Measurements from ENCODE around the gene UMAD1. TPM values are rescaled to one million over a fixed set of nuclear protein-coding genes. Genes with fewer than 3 reads are reported as not detected.

Gene UMAD1
- polyA plus RNA-seq, 1 of the 3 experiments (the other 2 are of a cell fraction): 13.9 TPM

DNA sequence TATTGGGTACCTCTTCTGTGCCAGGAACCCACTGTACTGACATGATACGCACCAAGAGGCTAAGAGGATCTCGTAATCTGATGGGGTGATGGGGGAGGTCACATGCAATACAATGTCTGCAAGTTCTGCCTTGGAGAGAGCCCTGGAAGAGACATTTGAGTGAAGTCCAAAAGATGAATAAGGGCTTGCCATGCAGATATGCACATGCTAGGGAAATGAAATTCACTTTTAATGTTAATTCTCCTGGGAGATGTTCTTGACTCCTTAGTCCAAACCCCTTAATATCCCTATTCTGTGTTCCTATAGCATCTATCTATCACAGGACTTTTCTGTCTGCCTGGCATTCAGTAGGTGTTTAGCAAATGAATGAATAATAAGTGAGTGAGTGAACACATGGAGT, 274.0 kb downstream of the UMAD1 start:
- ChIA-PET CTCF (no interaction called here), POLR2A (no interaction called here)
- H4K20me1 ChIP-seq (ENCODE audit: insufficient read depth): no peaks in the 10 kb centered on the region
- no peaks in the 10 kb centered on the region for H3K27me3 ChIP-seq (ENCODE audit: insufficient read depth)
- DNase-seq: no peak
- H3K9ac ChIP-seq: no peak overlapping the region
- H3K4me2 ChIP-seq: no peak overlapping the region
- no peak overlapping the region for H3K4me3 ChIP-seq (ENCODE audit: low read depth in 2 of 2, low read length in 1 of 2)
- no peaks in the 10 kb centered on the region for H3K36me3 ChIP-seq (replicated peaks in 1 of 2; ENCODE audit: control insufficient read depth in 1 of 2, insufficient read depth in 2 of 2, low read length in 1 of 2)
- H3K27ac ChIP-seq (ENCODE audit: low read depth in 2 of 2, low read length in 1 of 2): no peak overlapping the region
- H3K79me2 ChIP-seq (ENCODE audit: insufficient read depth): no peaks in the 10 kb centered on the region
- H3K4me1 ChIP-seq (ENCODE audit: control insufficient read depth in 1 of 2, insufficient read depth in 2 of 2, low read depth in 1 of 2, low read length in 1 of 2): no peaks in the 10 kb centered on the region
- no peaks in the 10 kb centered on the region for H3F3A ChIP-seq (replicated peaks; ENCODE audit: insufficient read depth)
- WGBS (ENCODE audit: low lambda C conversion rate): 94% methylated on average over 2 of the region's 2 CpGs
- no peak overlapping the region for H2AFZ ChIP-seq (ENCODE audit: low read depth)
- TF ChIP-seq MXI1 (IDR thresholded peaks at IDR 0.05; ENCODE audit: low read depth, low read length): no peak
- no peak for TF ChIP-seq EP300 (IDR thresholded peaks at IDR 0.05; ENCODE audit: borderline replicate concordance in 1 of 2, low read depth in 1 of 2, low read length in 1 of 2)
- no peak for TF ChIP-seq RFX5 (IDR thresholded peaks at IDR 0.05; ENCODE audit: low read length)
- TF ChIP-seq TEAD4 (IDR thresholded peaks at IDR 0.05; ENCODE audit: borderline replicate concordance, insufficient read depth): no peak
- TF ChIP-seq GATA2 (CRISPR knock-in tag; IDR thresholded peaks at IDR 0.05): no peak
- no peak for TF ChIP-seq TAF1 (IDR thresholded peaks at IDR 0.05; ENCODE audit: borderline replicate concordance, low read depth, low read length)
- TF ChIP-seq YY1 (IDR thresholded peaks at IDR 0.05; ENCODE audit: low read depth): no peak
- TF ChIP-seq, protein P1, sequence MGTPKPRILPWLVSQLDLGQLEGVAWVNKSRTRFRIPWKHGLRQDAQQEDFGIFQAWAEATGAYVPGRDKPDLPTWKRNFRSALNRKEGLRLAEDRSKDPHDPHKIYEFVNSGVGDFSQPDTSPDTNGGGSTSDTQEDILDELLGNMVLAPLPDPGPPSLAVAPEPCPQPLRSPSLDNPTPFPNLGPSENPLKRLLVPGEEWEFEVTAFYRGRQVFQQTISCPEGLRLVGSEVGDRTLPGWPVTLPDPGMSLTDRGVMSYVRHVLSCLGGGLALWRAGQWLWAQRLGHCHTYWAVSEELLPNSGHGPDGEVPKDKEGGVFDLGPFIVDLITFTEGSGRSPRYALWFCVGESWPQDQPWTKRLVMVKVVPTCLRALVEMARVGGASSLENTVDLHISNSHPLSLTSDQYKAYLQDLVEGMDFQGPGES (IDR thresholded peaks at IDR 0.05; ENCODE audit: low read depth, low read length): no peak
- TF ChIP-seq, protein P2, sequence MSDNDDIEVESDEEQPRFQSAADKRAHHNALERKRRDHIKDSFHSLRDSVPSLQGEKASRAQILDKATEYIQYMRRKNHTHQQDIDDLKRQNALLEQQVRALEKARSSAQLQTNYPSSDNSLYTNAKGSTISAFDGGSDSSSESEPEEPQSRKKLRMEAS (IDR thresholded peaks at IDR 0.05; ENCODE audit: low read depth): no peak
- H3K9me3 ChIP-seq: no peaks in the 10 kb centered on the region
- no peaks in the 10 kb centered on the region for H3K9me2 ChIP-seq

DNA sequence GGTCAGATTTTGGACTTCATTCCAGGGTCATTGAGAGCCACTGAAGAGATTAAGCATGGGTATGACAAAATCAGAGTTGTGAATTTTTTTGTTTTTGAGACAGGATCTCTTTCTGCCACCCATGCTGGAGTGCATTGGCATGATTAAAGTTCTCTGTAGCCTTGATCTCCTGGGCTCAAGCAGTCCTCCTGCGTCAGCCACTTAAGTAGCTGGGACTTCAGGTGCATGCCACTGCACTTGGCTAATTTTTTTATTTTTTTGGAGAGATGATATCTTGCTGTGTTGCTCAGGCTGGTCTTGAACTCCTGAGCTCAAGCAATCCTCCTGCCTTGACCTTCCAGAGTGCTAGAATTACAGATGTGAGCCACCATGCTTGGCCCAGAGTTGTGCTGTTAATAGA, 275.5 kb downstream of the UMAD1 start:
- no peak overlapping the region for H2AFZ ChIP-seq (ENCODE audit: low read depth)
- no peaks in the 10 kb centered on the region for H3K36me3 ChIP-seq (replicated peaks in 1 of 2; ENCODE audit: control insufficient read depth in 1 of 2, insufficient read depth in 2 of 2, low read length in 1 of 2)
- H3K27me3 ChIP-seq (ENCODE audit: insufficient read depth): no peaks in the 10 kb centered on the region
- H3K4me3 ChIP-seq (ENCODE audit: low read depth in 2 of 2, low read length in 1 of 2): no peak overlapping the region
- H3K9me2 ChIP-seq: no peaks in the 10 kb centered on the region
- H3K4me1 ChIP-seq (ENCODE audit: control insufficient read depth in 1 of 2, insufficient read depth in 2 of 2, low read depth in 1 of 2, low read length in 1 of 2): no peaks in the 10 kb centered on the region
- no peaks in the 10 kb centered on the region for H3K9me3 ChIP-seq
- H3K27ac ChIP-seq (ENCODE audit: low read depth in 2 of 2, low read length in 1 of 2): no peak overlapping the region
- CTCF ChIA-PET: no interaction called here
- H3K9ac ChIP-seq: no peak overlapping the region
- no peak overlapping the region for H3K4me2 ChIP-seq
- POLR2A ChIA-PET: no interaction called here
- no peaks in the 10 kb centered on the region for H3F3A ChIP-seq (replicated peaks; ENCODE audit: insufficient read depth)
- no peak for DNase-seq
- 81% methylated on average over 1 of the region's 1 CpG for WGBS (ENCODE audit: low lambda C conversion rate)
- H3K79me2 ChIP-seq (ENCODE audit: insufficient read depth): no peaks in the 10 kb centered on the region
- TF ChIP-seq MXI1 (IDR thresholded peaks at IDR 0.05; ENCODE audit: low read depth, low read length) (no peak), FOXM1 (IDR thresholded peaks at IDR 0.05; ENCODE audit: low read depth) (no peak), SIN3A (IDR thresholded peaks at IDR 0.05; ENCODE audit: borderline replicate concordance, low read depth, low read length) (no peak), TAF1 (IDR thresholded peaks at IDR 0.05; ENCODE audit: borderline replicate concordance, low read depth, low read length) (no peak), FOSL2 (IDR thresholded peaks at IDR 0.05; ENCODE audit: borderline replicate concordance, low read depth) (no peak), ELF1 (IDR thresholded peaks at IDR 0.05) (no peak), EZH2phosphoT487 (IDR thresholded peaks at IDR 0.05; ENCODE audit: borderline replicate concordance, low read depth) (no peak), EP300 (IDR thresholded peaks at IDR 0.05; ENCODE audit: borderline replicate concordance in 1 of 2, low read depth in 1 of 2, low read length in 1 of 2) (no peak), POLR2AphosphoS5 (IDR thresholded peaks at IDR 0.05; ENCODE audit: low read depth, low read length) (no peak)
- TF ChIP-seq, protein P3, sequence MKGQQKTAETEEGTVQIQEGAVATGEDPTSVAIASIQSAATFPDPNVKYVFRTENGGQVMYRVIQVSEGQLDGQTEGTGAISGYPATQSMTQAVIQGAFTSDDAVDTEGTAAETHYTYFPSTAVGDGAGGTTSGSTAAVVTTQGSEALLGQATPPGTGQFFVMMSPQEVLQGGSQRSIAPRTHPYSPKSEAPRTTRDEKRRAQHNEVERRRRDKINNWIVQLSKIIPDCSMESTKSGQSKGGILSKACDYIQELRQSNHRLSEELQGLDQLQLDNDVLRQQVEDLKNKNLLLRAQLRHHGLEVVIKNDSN (IDR thresholded peaks at IDR 0.05; ENCODE audit: borderline replicate concordance, low read depth): no peak
- TF ChIP-seq, protein P2 (IDR thresholded peaks at IDR 0.05; ENCODE audit: low read depth): no peak
- TF ChIP-seq, protein P4, sequence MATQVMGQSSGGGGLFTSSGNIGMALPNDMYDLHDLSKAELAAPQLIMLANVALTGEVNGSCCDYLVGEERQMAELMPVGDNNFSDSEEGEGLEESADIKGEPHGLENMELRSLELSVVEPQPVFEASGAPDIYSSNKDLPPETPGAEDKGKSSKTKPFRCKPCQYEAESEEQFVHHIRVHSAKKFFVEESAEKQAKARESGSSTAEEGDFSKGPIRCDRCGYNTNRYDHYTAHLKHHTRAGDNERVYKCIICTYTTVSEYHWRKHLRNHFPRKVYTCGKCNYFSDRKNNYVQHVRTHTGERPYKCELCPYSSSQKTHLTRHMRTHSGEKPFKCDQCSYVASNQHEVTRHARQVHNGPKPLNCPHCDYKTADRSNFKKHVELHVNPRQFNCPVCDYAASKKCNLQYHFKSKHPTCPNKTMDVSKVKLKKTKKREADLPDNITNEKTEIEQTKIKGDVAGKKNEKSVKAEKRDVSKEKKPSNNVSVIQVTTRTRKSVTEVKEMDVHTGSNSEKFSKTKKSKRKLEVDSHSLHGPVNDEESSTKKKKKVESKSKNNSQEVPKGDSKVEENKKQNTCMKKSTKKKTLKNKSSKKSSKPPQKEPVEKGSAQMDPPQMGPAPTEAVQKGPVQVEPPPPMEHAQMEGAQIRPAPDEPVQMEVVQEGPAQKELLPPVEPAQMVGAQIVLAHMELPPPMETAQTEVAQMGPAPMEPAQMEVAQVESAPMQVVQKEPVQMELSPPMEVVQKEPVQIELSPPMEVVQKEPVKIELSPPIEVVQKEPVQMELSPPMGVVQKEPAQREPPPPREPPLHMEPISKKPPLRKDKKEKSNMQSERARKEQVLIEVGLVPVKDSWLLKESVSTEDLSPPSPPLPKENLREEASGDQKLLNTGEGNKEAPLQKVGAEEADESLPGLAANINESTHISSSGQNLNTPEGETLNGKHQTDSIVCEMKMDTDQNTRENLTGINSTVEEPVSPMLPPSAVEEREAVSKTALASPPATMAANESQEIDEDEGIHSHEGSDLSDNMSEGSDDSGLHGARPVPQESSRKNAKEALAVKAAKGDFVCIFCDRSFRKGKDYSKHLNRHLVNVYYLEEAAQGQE (IDR thresholded peaks at IDR 0.05; ENCODE audit: low read depth, low read length): no peak
- TF ChIP-seq, protein P5, sequence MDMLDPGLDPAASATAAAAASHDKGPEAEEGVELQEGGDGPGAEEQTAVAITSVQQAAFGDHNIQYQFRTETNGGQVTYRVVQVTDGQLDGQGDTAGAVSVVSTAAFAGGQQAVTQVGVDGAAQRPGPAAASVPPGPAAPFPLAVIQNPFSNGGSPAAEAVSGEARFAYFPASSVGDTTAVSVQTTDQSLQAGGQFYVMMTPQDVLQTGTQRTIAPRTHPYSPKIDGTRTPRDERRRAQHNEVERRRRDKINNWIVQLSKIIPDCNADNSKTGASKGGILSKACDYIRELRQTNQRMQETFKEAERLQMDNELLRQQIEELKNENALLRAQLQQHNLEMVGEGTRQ (IDR thresholded peaks at IDR 0.05; ENCODE audit: borderline replicate concordance, low read depth, low read length): no peak
- no peaks in the 10 kb centered on the region for H4K20me1 ChIP-seq (ENCODE audit: insufficient read depth)
